A673 (cell line): ENCODE measurements around the gene AGRN. TPM values are rescaled to one million over a fixed set of nuclear protein-coding genes. Genes with fewer than 3 reads are reported as not detected.

ENCODE experiments used
- BruUV-seq: library from RNA; stranded (reverse); fragments of 400-500 nt; replicated peaks from 2 replicates; lab custom pipeline; 2021; lab: Mats Ljungman, UMichigan
- CTCF ChIA-PET: fragments of 300-600 bp; sonication (Branson Sonifier 250); formaldehyde crosslinking; loops from one replicate; lab custom pipeline; 2022; ENCODE audit warnings: antibody characterized with exemption; lab: Charles Lee
- POLR2A ChIA-PET: fragments of 300-600 bp; sonication (Branson Sonifier 250); formaldehyde crosslinking; loops from one replicate; lab custom pipeline; 2022; ENCODE audit warnings: antibody characterized with exemption; ENCODE audit not compliant: low non-redundant PET; lab: Charles Lee
- DNase-seq: peaks from one replicate; pipeline ENCODE4 v3.0.0-alpha.2; 2015; ENCODE audit warnings: low spot score
- H3K27ac ChIP-seq: fragments of 200-600 bp; sonication (generic); 2 replicates; pipeline ENCODE4 v1.5.1; 2016; ENCODE audit warnings: mixed run types, low read depth, mild to moderate bottlenecking, mixed read lengths, antibody characterized with exemption, low read length; ENCODE audit not compliant: poor library complexity, severe bottlenecking
- H3K27me3 ChIP-seq: fragments of 200-600 bp; sonication (generic); replicated peaks from 2 replicates; pipeline ENCODE4 v1.6.1; 2017; ENCODE audit warnings: mixed run types, low read depth, mild to moderate bottlenecking, mixed read lengths, antibody characterized with exemption, low read length; ENCODE audit not compliant: insufficient read depth, poor library complexity
- H3K36me3 ChIP-seq: fragments of 200-600 bp; sonication (generic); 2 replicates; pipeline ENCODE4 v1.6.1; 2016; ENCODE audit warnings: mixed run types, mild to moderate bottlenecking, mixed read lengths, antibody characterized with exemption, low read length; ENCODE audit not compliant: insufficient read depth, poor library complexity, severe bottlenecking
- H3K4me1 ChIP-seq: fragments of 200-600 bp; sonication (generic); 2 replicates; pipeline ENCODE4 v1.6.1; 2017; ENCODE audit warnings: mixed run types, mild to moderate bottlenecking, mixed read lengths, antibody characterized with exemption, low read length; ENCODE audit not compliant: insufficient read depth, poor library complexity, severe bottlenecking
- H3K4me3 ChIP-seq: fragments of 200-600 bp; sonication (generic); 2 replicates; pipeline ENCODE4 v1.5.1; 2016; ENCODE audit warnings: low read depth, mixed run types, mild to moderate bottlenecking, mixed read lengths, low read length; ENCODE audit not compliant: poor library complexity, severe bottlenecking
- H3K9me3 ChIP-seq: fragments of 200-600 bp; sonication (generic); 2 replicates; pipeline ENCODE4 v1.6.1; 2016; ENCODE audit warnings: mixed run types, low read depth, mild to moderate bottlenecking, mixed read lengths, antibody characterized with exemption, low read length; ENCODE audit not compliant: poor library complexity, severe bottlenecking
- CTCF ChIP-seq: fragments of 300-800, 200-600 bp; sonication (generic); conservative IDR thresholded peaks from 2 replicates; pipeline ENCODE4 v1.5.1; 2017; ENCODE audit warnings: low read depth, mild to moderate bottlenecking, antibody characterized with exemption, low read length, moderate library complexity, mixed read lengths
- EZH2 ChIP-seq: fragments of 200-600 bp; sonication (generic); IDR thresholded peaks from 2 replicates; pipeline ENCODE4 v1.6.1; 2017; ENCODE audit warnings: borderline replicate concordance, low read depth, mild to moderate bottlenecking, mixed read lengths, antibody characterized with exemption, low read length; ENCODE audit not compliant: poor library complexity, severe bottlenecking
- intact Hi-C: fragments of 100-400 bp; cut with micrococcal nuclease; formaldehyde crosslinking; loops from one replicate; pipeline ENCODE4 v1.10.0; 2022; ENCODE audit not compliant: unreplicated experiment
- total RNA-seq: library from RNA; stranded (reverse); gene quantifications from 2 replicates; pipeline ENCODE4 v1.2.3, GENCODE V29; 2021

The AGRN gene
- total RNA-seq, 1 experiment from 2014 or later = 151 TPM

GRCh38 chr1:1098681-1099421 lies 78.9 kb downstream of the AGRN start:
- CTCF ChIA-PET = no interaction called here
- intact Hi-C loops = no loop called here
- Histone ChIP-seq H3K4me1 (no peaks in the 10 kb centered on the region), H3K9me3 (no peaks in the 10 kb centered on the region), H3K4me3 (no peak overlapping the region), H3K27ac (no peak overlapping the region), H3K36me3 (no peaks in the 10 kb centered on the region), H3K27me3 (no peaks in the 10 kb centered on the region)
- BruUV-seq = no TSS peak
- no peak for DNase-seq
- TF ChIP-seq CTCF (no peak), EZH2 (no peak)
- POLR2A ChIA-PET = no interaction called here

GRCh38 chr1:1099506-1100183 lies 79.7 kb downstream of the AGRN start:
- Histone ChIP-seq H3K36me3 (no peaks in the 10 kb centered on the region), H3K27me3 (no peaks in the 10 kb centered on the region), H3K4me3 (no peak overlapping the region), H3K27ac (no peak overlapping the region), H3K4me1 (no peaks in the 10 kb centered on the region), H3K9me3 (no peaks in the 10 kb centered on the region)
- no TSS peak for BruUV-seq
- intact Hi-C loops = no loop called here
- TF ChIP-seq CTCF = no peak
- no peak for TF ChIP-seq EZH2
- CTCF ChIA-PET = no interaction called here
- POLR2A ChIA-PET = no interaction called here
- DNase-seq = no peak

- Histone ChIP-seq H3K4me1 (no peaks in the 10 kb centered on the region), H3K36me3 (no peaks in the 10 kb centered on the region), H3K9me3 (no peaks in the 10 kb centered on the region), H3K4me3 (no peak overlapping the region), H3K27me3 (no peaks in the 10 kb centered on the region), H3K27ac (no peak overlapping the region)
- no peak for TF ChIP-seq CTCF
- TF ChIP-seq EZH2 = no peak
- BruUV-seq = TSS peak; percentile 8
- DNase-seq = no peak
- intact Hi-C loops = no loop called here
- CTCF ChIA-PET = no interaction called here
- POLR2A ChIA-PET = no interaction called here
These were observed 80.4 kb downstream of the AGRN start for GRCh38 chr1:1100296-1100695.
